NCI-H460 (cell line): ENCODE data around the gene ADPRS. TPM values are rescaled to one million over a fixed set of nuclear protein-coding genes. Genes with fewer than 3 reads are reported as not detected.

Experiments
- DNase-seq: peaks from one replicate; pipeline ENCODE4 v3.0.0-alpha.2; 2016; ENCODE audit warnings: low read depth; ENCODE audit errors: extremely low read depth
- polyA plus RNA-seq: library from polyadenylated mRNA; depleted of rRNA; stranded (reverse); fragments of >200 nt; gene quantifications from 2 replicates; pipeline ENCODE4 v1.2.3, GENCODE V29; 2014; cell fraction: nucleus; rRNA removed
- total RNA-seq: library from RNA; depleted of rRNA; stranded (reverse); fragments of >200 nt; shearing (Covaris generic); gene quantifications from 2 replicates; pipeline ENCODE4 v1.2.3, GENCODE V29; 2014; rRNA removed

Gene ADPRS
- 16.7 and 21.5 TPM in 2 replicates for total RNA-seq
- 30.2 and 43.4 TPM in 2 replicates for polyA plus RNA-seq

- peak; percentile 75 for DNase-seq
These were observed at the start of gene ADPRS for GRCh38 chr1:36088577-36089392. Gene ADPRS, plus strand, starts transcription at chr1:36088892. Its CDS starts 13 bp downstream, at chr1:36088905.

GRCh38 chr1:36040238-36040637 lies 48.5 kb upstream of the ADPRS start:
- DNase-seq, result no peak

GRCh38 chr1:36051821-36052220 lies 36.9 kb upstream of the ADPRS start:
- no peak for DNase-seq

GRCh38 chr1:36053978-36054377 lies 34.7 kb upstream of the ADPRS start:
- no peak for DNase-seq

- DNase-seq, result no peak
These were observed 33.0 kb upstream of the ADPRS start for GRCh38 chr1:36055706-36056105.

- DNase-seq, result no peak
These were observed 26.4 kb upstream of the ADPRS start for GRCh38 chr1:36062315-36062714.

GRCh38 chr1:36067871-36068270 lies 20.8 kb upstream of the ADPRS start:
- DNase-seq, result no peak

- no peak for DNase-seq
These were observed 19.8 kb upstream of the ADPRS start for GRCh38 chr1:36068866-36069265.

GRCh38 chr1:36070349-36070748 lies 18.3 kb upstream of the ADPRS start:
- no peak for DNase-seq

GRCh38 chr1:36076979-36077573 lies 11.6 kb upstream of the ADPRS start:
- DNase-seq, result no peak

GRCh38 chr1:36080236-36080635 lies 8.5 kb upstream of the ADPRS start:
- DNase-seq, result no peak

- DNase-seq, result no peak
These were observed 7.9 kb upstream of the ADPRS start for GRCh38 chr1:36080801-36081200.

GRCh38 chr1:36081926-36082485 lies 6.7 kb upstream of the ADPRS start:
- DNase-seq, result no peak

- DNase-seq, result no peak
These were observed 5.5 kb upstream of the ADPRS start for GRCh38 chr1:36083219-36083618.

GRCh38 chr1:36083635-36084496 lies 4.8 kb upstream of the ADPRS start, which contains the start of gene TEKT2:
Gene TEKT2, plus strand, starts transcription at chr1:36084094. Its CDS starts 828 bp downstream, at chr1:36084922.
- no peak for DNase-seq

- DNase-seq, result no peak
These were observed 4.1 kb upstream of the ADPRS start for GRCh38 chr1:36084497-36085115.

GRCh38 chr1:36085126-36085525 lies 3.6 kb upstream of the ADPRS start:
- no peak for DNase-seq

GRCh38 chr1:36085686-36086526 lies 2.8 kb upstream of the ADPRS start:
- DNase-seq, result no peak

GRCh38 chr1:36086529-36087232 lies 2.0 kb upstream of the ADPRS start:
- no peak for DNase-seq
